GM18505 (cell line): ENCODE measurements around the gene IKZF2.

Experiments
- ATAC-seq: cut with Tn5 transposase; IDR thresholded peaks from one replicate; pipeline ENCODE4 v1.9.1; 2021; ENCODE audit not compliant: unreplicated experiment
- POLR2A ChIP-seq: IDR thresholded peaks from 4 replicates; pipeline ENCODE4 v1.6.1; 2011; ENCODE audit warnings: borderline replicate concordance; ENCODE audit not compliant: insufficient read depth, insufficient read length; ENCODE audit errors: extremely low read depth

The IKZF2 gene

GRCh38 chr2:213151437-213152064, at the start of gene IKZF2:
TSS of gene IKZF2 (minus strand) at chr2:213151612. CDS start at chr2:213148629, 2,983 bp downstream.
- peak; percentile 75 for ATAC-seq
- peak; percentile 59 for TF ChIP-seq POLR2A

GRCh38 chr2:213199871-213200270, 48.5 kb upstream of the IKZF2 start:
- ATAC-seq: no peak
- TF ChIP-seq POLR2A: no peak

DNA sequence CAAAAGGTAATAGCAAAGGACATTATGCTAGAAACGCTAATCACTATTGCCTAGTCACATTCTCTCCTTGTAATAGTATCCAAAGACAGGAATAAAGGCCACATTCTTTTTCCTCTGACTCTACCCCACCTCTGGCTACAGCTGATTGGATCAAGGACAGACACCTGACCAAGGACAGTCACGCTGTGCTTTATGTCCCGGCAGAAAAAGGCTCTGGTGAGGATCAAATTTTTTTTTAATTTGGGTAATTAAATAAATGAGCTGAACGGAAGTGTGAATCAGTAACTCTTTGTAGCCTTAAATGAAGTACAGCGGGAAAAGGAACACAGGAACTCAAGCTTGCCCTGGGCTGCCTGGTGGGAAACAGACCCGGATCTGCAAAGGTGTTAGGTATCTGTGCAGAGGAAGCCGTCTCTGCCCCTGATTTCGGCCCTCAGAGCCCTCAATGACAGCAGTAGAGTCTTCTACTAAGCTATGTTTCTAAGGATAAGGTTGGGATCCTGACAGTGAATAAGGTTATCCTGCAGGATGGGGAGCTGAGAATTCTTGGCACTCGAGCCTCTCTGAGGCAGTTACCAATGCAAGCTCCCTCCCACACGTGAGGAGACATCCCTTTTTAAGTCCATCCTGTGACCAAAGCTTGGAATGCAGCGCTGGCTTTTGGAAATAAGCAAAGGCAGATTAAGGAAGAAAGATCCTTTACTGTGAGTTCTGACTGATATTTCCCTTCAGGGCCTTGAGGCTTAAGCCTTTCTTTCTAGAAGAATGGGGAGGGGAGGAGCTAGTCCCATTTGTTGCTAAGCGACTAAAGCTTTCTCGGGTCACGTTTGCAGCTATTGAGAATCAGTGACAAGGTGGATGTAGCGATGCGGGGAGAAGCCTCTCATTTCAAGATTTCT, 37.8 kb upstream of the IKZF2 start:
- no peak for ATAC-seq
- TF ChIP-seq POLR2A: no peak

GRCh38 chr2:213188533-213188867, 37.1 kb upstream of the IKZF2 start:
- no peak for TF ChIP-seq POLR2A
- no peak for ATAC-seq

- no peak for TF ChIP-seq POLR2A
- ATAC-seq: no peak
Measured at GRCh38 chr2:213187833-213188532, 36.6 kb upstream of the IKZF2 start.

DNA sequence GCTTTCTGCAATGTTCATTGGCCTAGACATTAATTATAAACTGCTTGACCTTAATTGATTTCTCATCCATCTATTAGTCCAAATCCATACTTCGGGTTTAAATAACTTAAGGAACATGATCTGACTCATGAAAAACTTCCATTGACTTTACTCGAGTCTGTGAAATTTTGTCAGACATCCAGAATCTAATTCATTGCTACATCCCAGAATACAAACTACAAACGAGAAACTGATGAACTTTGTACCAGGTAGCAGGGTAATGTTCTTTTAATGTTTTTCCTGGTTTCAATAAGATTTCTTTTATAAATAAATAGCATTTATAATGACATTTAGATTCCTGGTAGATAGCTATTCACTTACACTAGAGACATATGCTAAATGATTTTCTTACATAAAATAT, 36.0 kb upstream of the IKZF2 start:
- ATAC-seq: no peak
- no peak for TF ChIP-seq POLR2A

DNA sequence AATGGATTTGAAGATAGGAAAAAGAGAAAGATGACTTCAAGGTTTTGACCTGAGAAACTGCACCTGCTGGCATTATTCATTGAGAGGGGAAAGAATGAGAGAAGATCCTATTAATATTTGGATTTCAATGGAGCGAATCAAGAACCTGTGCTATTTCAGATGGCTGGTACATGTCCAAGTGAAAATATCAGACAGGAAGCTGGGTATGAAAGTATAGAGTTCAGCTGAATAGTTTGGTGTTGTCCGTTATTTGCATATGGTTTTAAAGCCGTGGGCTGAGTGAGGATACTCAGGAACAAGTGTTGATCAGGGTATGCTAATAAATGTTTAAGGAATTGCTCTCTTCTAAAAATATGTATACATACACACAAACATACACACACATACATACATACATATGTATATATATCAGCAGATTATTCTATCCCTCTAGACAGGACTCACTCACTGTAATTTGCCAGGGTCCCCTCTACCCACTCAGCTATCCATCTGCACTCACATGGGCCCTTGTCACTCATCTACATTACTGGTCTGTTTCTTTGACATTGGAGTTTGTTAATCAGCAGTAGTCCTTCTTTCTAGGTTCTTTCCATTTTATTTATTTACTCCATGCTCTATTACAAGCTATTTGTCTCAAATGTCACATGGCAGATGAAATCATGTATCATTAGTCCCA, 33.9 kb upstream of the IKZF2 start:
- no peak for TF ChIP-seq POLR2A
- peak; percentile 97 for ATAC-seq

DNA sequence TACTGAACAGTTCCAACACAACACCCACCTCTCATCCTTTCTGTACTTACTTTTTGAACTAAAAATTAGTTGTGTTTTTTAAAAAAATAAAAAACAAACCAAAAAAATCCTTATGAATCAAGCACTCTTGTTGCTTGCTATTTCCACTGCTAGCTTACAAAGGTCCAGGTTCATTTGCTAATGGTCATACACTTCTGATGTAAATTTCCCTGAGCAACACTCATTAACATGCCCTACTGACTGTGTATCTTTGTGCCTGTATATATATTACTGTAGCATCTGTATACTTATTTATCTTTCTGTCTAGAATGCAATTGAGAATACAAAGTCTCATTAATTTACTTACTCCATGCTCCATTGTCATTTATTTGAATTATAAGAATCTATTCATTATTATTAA, 30.3 kb upstream of the IKZF2 start:
- no peak for TF ChIP-seq POLR2A
- no peak for ATAC-seq

- no peak for ATAC-seq
- no peak for TF ChIP-seq POLR2A
Measured at GRCh38 chr2:213177679-213178078, 26.3 kb upstream of the IKZF2 start.

GRCh38 chr2:213175673-213176247, 24.3 kb upstream of the IKZF2 start:
- no peak for ATAC-seq
- TF ChIP-seq POLR2A: no peak

DNA sequence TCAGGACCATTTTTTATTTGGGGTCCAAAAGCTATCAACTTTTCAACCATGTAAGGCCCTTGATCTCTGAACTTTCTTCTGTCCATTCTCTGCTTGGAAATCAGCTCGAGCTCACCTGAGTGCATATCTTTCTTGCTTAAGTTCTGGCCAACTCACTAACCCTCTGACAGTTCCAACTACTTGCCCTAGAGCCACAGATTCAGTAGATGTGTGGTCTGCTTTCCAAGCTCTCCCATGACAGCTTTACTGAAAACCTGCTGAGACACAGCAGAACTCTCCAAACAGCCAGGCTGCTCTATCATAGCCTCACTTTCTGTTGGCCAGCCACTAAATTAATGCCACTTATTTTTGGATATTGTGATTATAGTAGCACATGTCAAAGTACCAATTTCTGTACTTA, 21.2 kb upstream of the IKZF2 start:
- ATAC-seq: no peak
- TF ChIP-seq POLR2A: no peak

GRCh38 chr2:213171147-213171546, 19.7 kb upstream of the IKZF2 start:
- no peak for TF ChIP-seq POLR2A
- no peak for ATAC-seq
